ENCODE data around the gene CABLES1.

The CABLES1 gene

DNA sequence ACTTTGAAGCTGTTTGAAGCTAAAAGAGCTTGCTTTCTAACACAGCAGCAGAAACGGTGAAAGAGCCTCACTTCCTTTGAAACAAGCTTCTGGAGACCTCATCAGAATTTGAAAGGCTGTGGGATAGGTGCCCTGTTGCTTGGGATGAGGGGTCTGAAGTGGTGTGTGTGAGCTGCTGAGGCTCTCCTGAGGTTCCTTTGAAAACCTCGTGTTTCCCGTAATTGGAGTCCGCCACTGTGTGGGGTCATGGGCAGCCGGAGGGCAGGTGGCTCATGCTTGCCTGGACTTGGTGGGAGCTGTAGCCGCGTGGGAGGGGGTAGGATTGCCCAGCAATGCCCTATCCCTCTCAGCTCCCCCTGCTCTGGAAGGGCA lies 34.4 kb downstream of the CABLES1 start:
- no peak for DNase-seq (ENCODE audit: low read depth)

DNA sequence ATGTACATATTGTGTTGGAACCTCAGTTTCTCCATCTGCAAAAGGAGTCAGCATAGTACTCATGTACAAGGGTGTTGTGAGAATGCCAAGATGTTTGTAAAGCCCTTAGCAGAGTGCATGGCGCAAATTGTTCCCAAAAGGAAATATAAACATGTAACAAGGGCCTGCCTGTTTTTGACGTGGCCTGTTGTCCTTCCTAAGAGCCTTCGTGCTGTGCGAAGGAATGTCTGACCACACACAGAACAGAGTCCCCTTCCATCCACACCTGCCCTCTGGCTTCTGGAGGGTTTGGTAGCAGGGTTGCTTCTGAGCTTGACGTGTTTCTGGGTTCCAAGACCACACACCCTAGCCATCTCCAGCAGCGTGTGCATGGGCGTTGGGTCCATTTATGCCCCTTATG lies 34.9 kb downstream of the CABLES1 start:
- DNase-seq (ENCODE audit: low read depth): no peak

DNA sequence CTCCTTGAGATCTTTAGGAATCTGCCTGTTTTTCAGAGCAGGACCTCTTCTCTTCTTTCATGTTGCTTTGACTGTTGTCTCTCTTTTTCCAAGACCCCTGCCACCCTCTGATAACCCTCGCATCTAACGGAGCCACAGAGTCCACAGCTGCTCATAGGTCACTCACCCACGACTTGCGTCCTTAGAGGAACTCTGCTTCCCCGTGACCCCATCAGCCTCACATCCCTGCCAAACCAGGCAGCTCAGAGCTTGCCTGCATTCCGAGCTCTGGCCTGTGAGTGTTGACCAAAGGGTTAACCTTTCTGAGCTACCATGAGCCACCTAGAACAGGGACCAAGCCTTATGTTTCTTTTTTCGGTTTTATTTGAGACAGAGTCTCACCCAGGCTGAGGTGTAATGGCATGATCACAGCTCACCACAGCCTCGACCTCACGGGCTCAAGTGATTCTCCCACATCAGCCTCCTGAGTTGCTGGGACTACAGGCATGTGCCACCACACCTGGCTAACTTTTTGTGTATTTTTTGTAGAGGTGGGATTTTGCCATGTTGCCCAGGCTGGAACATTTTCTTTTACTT lies 36.4 kb downstream of the CABLES1 start:
- DNase-seq (ENCODE audit: low read depth): no peak

DNA sequence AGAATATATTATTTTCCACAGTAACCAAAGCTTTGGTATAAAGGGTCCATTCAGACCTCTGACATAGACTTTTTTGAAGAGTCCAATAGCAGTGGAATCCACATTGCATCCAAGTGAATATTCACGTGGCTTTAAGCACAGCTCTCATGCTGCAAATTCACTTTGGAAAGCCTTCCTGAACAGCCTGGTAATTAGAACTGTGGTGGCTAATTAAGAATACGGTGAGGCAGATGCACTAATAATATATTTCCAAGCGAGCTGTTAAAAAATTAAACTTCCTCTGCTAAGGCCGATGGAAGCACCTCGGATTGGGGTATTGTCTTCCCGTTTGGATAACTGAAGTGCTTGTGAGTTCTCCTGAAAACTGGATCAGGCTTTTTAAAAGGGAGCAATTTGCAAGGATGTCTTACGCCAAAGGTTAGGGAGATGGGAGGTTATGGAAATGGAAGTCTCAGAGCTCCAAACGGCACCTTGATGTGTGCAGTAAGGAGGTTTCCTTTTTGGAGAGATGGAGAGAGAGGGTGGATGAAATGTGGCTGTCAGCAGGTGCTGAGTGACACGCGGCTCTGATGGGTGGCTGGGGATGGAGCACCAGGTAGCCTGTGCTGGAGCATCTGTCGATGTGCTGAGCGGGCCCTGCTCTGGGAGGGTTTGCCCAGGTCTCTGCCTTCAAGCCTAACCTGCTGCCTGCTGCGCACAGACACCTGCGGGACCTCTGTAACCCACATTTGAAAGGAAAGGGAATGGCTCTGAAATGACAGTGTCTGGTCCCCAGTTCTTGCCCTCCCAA lies 37.5 kb downstream of the CABLES1 start:
- no peak for DNase-seq (ENCODE audit: low read depth)

DNA sequence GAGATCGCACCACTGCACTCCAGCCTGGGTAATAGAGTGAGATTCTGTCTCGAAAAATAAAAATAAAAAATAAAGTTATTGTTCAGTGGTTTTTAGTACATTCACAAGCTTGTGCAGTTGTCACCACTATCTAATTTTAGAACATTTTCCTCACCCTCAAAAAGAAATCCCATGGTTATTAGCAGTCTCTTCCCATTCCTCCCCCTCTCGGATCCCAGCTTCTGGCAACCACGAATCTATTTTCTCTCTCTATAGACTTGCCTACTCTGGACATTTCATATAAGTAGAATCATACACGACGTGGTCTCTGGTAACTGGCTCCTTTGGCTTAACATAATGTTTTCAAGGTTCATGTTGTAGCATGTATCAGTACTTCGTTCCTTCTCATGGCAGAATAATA lies 38.6 kb downstream of the CABLES1 start:
- no peak for DNase-seq (ENCODE audit: low read depth)

DNA sequence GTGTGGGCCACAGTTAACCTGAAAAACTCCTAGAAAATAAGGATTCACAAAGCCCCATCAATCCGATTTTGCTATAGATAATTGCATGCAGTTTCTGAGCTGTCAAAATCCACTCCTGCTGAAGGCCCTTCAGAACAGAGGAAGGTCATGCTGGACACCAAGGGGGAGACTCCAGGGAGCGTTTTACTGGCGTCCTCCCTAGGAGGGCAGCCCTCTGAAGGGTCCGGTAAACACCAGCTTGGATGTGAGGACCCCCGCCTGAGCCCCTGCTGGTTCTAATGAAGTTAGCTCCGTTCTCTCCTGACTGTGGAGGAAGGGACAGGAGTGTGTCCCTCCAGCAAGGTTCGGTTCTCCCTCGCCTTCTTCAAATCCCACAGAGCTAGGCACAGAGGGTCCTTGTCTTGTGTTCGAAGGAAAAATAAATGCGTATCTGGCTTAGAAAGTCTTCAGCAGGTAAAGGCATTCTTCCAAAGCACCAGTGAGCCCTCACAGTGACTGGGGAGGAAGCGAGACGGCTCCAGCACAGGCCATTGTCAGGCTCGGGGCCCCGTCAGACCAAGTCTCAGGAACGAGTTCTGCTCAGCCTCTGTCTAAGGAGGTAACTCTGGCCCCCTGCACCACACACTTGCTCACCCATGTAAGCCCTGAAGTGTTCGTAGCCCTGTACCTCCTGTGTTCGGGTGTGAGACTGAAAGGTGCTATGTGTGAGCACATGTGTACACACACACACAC lies 41.6 kb downstream of the CABLES1 start:
- no peak for DNase-seq (ENCODE audit: low read depth)

DNA sequence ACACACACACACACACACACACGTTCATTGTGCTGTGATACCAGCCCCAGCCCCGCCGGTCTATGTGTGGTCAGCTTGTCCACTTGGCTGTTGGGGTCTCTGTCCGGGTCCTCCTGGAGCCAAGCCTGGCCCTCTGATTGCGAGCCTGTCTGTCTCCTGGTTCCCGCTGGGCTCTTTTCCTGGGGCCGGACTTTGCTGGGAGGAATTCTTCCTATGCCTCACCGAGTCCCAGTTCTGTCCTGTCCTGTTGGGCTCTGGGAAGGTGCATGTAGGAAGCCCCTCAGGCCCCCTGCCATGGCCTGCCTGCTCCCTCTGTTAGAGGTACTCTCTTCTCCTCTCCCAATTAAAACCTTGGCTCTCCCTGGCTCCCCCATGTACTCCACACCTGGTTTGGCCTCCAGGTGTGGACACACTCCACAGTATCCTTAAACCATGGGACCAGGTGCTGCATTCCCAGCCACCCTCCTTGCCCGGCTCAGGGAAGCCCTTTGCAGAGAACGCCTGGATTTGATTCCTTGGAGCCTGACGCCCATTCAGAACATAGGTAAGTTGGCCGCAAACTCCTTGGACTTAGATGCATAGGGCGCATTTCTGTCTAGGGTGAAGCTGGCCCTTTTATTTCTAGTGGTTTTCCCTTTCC lies 42.3 kb downstream of the CABLES1 start:
- no peak for DNase-seq (ENCODE audit: low read depth)

DNA sequence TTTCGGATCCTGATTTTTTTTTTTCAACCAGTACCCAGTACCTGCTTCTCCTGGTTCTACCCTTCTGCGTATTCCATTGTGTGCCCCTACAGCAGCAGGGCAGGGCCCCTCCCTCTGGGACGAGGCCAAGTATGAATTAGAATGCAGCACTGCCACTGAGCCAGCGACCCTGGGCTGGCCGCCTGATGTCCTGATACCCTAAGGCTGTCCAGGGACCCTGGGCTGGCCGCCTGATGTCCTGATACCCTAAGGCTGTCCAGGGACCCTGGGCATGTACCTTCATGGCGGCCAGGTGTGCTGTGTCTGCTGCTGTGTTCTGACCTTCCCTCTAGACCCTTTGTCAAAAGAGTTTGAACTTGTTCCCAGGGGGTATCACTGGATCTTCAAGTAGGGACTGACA lies 42.9 kb downstream of the CABLES1 start:
- no peak for DNase-seq (ENCODE audit: low read depth)

DNA sequence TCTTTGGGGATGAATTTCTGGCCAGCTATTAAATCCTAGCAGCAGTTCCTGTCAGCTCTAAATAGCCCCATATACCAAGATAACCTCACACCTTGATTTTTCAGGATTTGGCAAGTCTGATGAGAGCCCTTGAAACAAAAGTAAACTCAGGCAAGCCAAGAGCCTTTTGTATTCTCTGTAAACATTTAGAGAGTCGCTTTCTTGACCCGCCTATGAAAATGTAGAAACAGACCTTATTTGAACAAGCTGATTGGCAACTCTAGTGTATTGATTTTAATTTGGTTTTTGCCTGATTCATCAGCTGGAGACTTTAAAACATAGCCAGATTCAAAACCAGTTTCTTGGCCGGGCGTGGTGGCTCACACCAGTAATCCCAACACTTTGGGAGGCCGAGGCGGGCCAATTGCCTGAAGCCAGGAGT lies 43.4 kb downstream of the CABLES1 start:
- no peak for DNase-seq (ENCODE audit: low read depth)

DNA sequence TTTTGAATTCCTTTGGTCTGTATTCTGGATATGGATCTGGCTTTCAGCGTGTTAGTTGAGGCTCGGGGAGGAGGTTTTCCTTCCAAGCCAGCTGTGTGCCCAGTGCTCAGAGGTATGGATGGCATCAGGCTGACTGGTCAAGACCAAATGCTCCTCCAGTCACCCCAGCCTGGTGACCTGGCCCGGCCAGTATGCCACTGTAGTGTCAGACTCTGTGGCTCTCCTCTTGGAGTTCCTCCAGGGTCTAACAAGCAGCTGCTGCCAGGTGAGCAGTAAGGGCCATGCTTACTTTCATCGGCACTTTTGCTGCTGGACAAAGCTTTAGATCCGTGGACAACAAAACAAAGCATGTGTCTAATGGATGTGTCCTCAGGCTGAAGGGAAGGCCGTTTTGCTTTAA lies 44.1 kb downstream of the CABLES1 start:
- no peak for DNase-seq (ENCODE audit: low read depth)

DNA sequence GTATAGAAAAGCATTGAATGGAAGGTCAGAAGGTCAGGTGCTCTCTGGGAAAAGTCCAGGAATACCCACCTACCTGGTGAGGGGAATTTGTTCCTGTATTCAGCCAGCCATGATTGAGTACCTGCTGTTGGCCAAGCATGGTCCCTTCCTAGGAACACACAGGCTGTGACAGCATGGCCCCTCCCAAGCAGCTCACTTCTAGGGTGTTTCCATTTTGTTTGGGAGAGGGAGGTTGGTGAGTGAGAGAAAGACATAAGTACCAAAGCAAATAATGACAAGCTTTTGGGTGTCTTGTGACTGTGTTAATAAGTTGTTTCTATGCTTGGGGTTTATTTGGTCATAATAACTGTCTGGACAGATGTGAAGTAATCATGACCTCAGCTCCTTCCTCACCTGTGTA lies 46.3 kb downstream of the CABLES1 start:
- no peak for DNase-seq (ENCODE audit: low read depth)

DNA sequence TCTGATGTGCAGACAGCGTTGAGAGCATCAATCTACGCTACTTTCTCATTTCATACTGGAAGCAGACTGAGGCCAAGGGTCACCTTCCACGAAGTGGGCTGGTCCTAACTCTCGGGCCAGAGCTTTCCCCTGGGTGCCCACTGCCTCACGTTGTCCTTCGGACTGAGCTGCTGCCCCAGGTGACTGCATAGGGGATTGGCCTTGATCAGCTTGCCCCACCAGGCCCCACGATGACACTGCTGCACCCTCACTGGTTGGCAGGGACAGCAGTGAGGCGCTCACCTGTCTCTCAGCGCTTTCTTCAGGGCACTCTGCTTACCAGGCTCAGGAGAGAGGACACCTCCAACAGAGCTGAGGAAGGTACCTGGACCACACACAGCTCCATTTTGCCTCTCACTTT lies 47.3 kb downstream of the CABLES1 start:
- no peak for DNase-seq (ENCODE audit: low read depth)

DNA sequence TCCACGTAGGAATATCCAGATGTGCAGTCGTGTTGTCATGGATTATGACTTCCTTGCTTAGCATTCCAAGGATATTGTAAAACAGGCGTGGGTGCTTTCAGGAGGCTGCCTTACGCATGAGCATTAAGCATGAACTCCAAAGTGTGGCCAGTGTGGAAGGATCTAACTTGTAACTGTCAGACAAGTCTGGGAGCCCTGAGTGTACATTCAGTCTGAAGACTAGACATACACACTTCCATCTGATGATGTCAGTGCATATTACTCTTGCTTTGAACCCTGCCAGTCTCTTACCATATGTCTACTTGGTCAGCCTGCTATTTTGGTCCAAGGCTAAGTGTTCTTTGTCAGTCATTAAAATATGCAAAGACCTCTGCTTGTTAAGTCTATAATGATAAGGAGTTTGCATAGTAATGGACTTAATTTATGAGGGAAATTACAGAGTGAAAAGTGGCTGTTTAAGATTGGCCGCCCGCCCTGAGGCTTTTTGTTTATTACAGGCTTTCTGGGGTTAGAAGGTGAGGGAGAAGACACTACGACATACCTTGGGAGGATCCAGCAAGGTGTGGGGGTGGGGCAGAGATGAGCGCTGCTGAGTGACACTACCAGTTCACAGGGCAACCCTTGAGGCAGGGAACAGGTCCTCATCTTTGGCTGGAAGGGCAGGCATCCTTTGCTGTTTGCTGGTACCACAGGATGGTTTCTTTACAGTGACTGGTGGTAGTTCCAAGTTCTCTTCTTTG lies 48.3 kb downstream of the CABLES1 start:
- no peak for DNase-seq (ENCODE audit: low read depth)

DNA sequence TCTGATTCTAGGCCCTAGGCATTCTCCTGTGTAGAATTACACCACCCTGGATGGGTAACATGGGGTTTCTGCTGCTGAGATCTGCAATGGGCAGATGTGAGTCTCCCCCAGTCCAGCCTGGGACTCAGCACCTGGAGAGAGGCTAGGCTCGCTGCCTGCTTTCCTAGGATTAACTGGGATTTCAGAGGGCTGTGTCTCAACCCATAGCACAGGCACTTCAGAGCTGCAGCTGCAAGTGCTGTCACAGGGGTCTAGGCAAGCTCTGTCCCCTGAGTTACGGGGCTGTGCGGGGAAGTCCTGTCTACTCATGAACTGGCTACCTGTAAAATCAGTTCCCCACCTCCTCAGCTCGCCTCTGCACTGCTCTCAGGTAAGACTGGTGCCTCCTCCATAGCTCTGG lies 51.5 kb downstream of the CABLES1 start:
- no peak for DNase-seq (ENCODE audit: low read depth)

DNA sequence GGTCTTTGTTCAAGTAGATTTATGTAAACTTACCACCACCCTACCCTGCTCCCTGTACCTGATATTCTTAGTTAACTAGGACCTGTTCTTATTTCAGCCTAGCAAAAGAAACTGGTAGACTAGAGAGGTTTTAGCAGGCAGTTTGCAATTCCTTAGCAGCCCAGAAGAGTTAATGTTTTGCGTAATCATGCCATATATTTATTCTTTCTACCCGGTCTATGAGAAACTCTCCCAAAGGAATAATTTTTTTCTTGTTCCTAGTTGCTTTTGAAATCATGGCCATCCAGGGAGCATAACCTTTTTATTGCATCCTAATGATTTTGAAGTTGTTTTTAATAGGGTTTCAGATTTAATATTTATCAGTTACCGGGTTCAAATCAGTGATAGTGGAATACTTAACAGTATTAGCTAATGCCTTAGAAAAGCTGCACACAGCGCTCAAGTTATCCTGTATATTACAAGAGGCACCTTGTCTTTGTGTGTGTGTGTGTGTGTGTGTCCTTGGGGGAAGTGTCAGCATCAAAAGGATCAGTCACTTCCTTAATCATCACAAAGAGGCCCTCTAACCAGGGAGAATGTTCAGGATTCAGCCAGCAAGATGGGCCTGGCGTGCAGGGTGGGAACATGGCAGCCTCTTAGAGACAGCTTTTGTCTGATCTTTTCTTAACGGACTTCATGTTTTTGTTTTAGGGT lies 52.9 kb downstream of the CABLES1 start:
- DNase-seq (ENCODE audit: low read depth): no peak

DNA sequence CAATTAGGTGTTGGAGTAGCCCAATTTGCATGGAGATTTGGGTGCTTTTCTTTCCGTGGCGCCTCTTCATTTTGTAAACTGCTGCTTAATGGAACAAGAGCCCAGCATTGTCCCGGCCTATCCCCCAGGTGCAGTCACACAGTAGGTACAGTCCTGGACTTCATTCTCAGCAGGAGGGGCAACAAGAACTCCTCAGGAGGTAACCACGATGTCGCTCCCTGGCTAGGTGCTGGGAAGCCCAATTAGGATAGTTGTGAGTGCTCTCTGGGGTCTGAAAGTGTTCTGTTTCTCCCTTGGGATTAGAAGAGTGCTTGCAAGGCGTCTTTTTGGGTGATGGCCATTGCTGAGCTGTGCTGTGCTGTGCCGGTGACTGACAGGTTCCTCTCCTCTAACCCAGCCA lies 53.8 kb downstream of the CABLES1 start:
- DNase-seq (ENCODE audit: low read depth): no peak

DNA sequence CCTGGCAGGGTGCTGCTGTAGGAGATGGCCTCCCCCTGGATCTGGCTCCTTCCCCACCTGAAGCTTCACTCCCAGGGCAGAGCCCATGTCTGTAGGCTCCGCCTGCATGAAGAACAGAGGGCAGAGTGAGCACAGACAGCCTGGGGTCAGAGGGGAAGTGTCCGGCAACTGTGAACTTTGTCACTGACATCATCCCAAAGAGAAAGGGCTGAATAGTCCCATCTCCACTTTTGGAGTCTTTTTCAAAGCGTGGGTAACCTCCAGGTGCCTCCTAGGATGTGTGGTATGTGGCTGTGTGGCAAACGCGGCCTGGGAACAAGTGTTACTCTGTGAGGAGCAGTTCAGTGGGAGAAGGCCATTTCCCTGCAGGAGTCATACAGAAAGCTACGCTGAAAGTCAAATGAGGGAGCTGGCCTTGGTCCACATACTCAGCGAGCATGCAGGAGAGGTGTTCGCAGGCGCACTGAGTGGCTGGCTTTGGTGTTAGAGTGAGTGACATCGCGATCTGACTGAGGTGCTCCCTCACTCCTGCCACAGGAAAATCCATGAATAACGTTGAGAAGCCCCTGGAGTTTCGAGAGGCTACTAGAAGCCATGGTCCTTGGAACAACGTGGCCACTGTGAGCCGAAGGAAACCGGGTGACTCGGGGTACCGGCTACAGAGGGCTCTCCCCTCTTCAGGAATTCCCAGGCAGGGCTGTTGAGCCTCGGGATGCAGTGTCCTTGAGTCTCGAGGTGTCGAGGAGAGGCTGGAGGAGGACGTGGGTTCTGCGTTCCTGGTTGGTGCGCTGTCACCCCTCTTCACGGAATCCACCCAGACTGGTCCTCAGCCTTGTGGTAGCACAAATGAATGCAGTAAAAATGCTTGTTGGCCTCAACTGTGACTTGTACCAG lies 54.7 kb downstream of the CABLES1 start:
- no peak for DNase-seq (ENCODE audit: low read depth)

DNA sequence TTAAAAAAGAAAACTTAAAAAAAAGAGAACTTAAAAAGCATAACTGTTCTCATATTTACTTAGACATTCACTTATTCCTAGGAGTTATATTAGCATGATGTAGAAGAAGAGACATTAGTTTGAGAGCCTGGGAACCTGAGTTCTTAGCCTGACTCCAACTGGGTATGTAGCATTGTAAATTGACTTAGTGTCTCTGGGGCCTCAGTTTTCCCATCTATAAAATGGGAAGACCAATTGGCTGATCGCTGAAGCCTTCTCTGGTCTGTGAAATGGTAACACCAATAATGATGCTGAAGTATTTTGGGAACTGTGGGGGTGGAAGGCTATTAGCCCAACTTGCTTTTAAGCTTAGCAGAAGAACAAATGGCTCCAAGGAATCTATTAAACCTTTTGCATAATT lies 55.9 kb downstream of the CABLES1 start:
- DNase-seq (ENCODE audit: low read depth): no peak

DNA sequence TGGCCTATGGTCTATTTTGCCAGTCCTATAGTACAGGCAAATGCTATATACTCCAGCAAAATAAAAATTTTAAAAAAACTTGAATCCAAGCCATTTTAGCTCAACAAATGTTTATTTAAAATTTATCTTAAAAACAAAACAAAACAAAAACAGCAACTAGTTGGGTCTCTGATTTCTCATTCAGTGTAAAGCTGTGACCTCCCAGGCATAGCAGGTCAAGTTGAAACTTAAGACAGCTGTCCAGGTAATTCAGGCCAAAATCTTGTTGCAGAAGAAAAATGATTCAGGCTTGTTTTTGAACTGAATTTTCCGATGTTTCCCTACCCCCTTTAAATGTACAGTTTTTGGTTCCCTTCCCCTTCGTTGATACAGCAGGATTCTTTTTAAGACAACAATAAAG lies 58.5 kb downstream of the CABLES1 start:
- DNase-seq (ENCODE audit: low read depth): no peak

DNA sequence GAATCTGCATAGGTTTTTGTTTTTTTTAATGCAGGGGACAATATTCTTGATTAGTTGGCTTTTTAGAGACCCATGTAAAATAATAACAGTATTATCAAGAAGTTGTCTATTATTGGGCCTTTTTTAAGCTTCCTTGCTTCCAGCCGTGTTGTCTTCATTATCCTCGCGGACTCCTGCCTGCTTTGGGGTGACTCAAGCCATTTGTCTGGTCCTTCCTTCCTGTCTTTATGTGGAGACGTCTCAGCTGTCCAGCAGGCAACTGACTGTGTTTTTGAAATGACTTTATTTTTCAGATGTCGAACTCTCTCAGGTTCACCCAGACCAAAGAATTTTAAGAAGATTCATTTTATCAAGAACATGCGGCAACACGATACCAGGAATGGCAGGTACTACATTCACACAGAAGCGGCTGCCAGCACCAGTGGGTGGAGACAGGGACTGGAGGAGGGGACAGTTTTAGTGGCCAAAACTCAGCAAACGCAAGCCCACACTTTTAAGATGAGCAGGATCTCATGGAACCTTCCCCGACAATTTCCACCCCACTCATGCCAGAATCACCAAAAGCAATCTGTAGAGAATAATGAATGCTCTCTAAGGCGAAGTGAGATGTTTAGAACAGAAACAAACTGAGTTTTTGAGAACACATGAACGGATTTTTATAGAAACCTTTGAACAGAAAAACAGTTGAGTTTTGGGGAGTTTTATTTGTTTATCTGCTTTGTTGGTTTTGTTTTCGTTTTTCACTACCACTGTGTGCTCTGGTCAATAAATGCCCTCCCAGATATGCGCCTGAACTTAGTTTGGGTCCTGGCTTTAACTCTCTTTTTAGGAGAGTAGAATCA lies 59.1 kb downstream of the CABLES1 start:
- DNase-seq (ENCODE audit: low read depth): no peak
